ENCODE measurements around the gene SRXN1. TPM values are rescaled to one million over a fixed set of nuclear protein-coding genes. Genes with fewer than 3 reads are reported as not detected.

SRXN1 gene
- total and polyA plus RNA-seq, 9 of the 15 experiments (the other 6 are each of a cell fraction or from before 2014, with no cell fraction given): 6.8 to 36.4 (median 21.6) TPM

- TF ChIP-seq ZNF609 (CRISPR knock-in tag; IDR thresholded peaks at IDR 0.05; ENCODE audit: borderline replicate concordance) (no peak), CHAMP1 (IDR thresholded peaks at IDR 0.05) (no peak), ZNF408 (CRISPR knock-in tag; IDR thresholded peaks at IDR 0.05; ENCODE audit: low read depth) (no peak), ZBTB8A (IDR thresholded peaks at IDR 0.05; ENCODE audit: partially characterized antibody) (no peak), TEAD1 (CRISPR knock-in tag; IDR thresholded peaks at IDR 0.05) (peak in 1 of 2 experiments; percentile 34; a peak in 1 of 4 replicates), SLC30A9 (CRISPR knock-in tag; IDR thresholded peaks at IDR 0.05) (no peak), ZBTB12 (CRISPR knock-in tag; IDR thresholded peaks at IDR 0.05) (no peak), ZNF280A (IDR thresholded peaks at IDR 0.05; ENCODE audit: low read depth, partially characterized antibody) (no peak), ZBTB26 (CRISPR knock-in tag; IDR thresholded peaks at IDR 0.05) (no peak), TAF1 (IDR thresholded peaks at IDR 0.05; ENCODE audit: control insufficient read depth, extremely low read depth, insufficient read depth, low read length, severe bottlenecking) (no peak), PHB (CRISPR knock-in tag; IDR thresholded peaks at IDR 0.05) (no peak), SP2 (IDR thresholded peaks at IDR 0.05; ENCODE audit: extremely low read depth, low read depth, low read length, poor library complexity, severe bottlenecking) (no peak), NR2C2 (CRISPR knock-in tag; IDR thresholded peaks at IDR 0.05) (no peak), NR2C2 (tag; IDR thresholded peaks at IDR 0.05) (no peak), TAF9B (IDR thresholded peaks at IDR 0.05; ENCODE audit: partially characterized antibody) (no peak)
Measured at GRCh38 chr20:675453-676314, 22.7 kb upstream of the SRXN1 start, which contains the start of gene SCRT2 (continued).

All from K562 (cell line).